Measurements from ENCODE around the gene NHLRC3.

- TF ChIP-seq CTCF (IDR thresholded peaks at IDR 0.05) (no peak), POLR2A (IDR thresholded peaks at IDR 0.05) (no peak)
Observed at GRCh38 chr13:39012608-39013007, 25.6 kb upstream of the NHLRC3 start.
